Ectodermal cell (in vitro differentiated cells): ENCODE measurements around the gene CACNA1S.

Experiments used
- H3K27ac ChIP-seq: 2 replicates; pipeline ENCODE4 v1.7.0; 2013; ENCODE audit warnings: mild to moderate bottlenecking, low read depth, low read length; ENCODE audit not compliant: insufficient read depth, poor library complexity, severe bottlenecking
- H3K27me3 ChIP-seq: 2 replicates; pipeline ENCODE4 v1.7.0; 2013; ENCODE audit warnings: mild to moderate bottlenecking, low read length; ENCODE audit not compliant: insufficient read depth, control insufficient read depth, poor library complexity, severe bottlenecking
- H3K36me3 ChIP-seq: one replicate; pipeline ENCODE4 v1.7.0; 2013; ENCODE audit warnings: low read length; ENCODE audit not compliant: control insufficient read depth, insufficient read depth
- H3K4me1 ChIP-seq: one replicate; pipeline ENCODE4 v1.7.0; 2013; ENCODE audit warnings: low read length; ENCODE audit not compliant: control insufficient read depth, insufficient read depth
- H3K4me3 ChIP-seq: 2 replicates; pipeline ENCODE4 v1.7.0; 2013; ENCODE audit warnings: low read depth, low read length, control low read depth; ENCODE audit not compliant: insufficient read depth
- H3K9me3 ChIP-seq: 2 replicates; pipeline ENCODE4 v1.7.0; 2013; ENCODE audit warnings: mild to moderate bottlenecking, low read length, moderate library complexity; ENCODE audit not compliant: control insufficient read depth
- WGBS, 2 experiments: methylation state at CpG; one replicate each; pipeline ENCODE4 v1.1.7; 2013; ENCODE audit warnings: missing lambda C conversion rate in 2 of 2; 5-methylcytosine and 5-hydroxymethylcytosine counted together

CACNA1S gene

DNA sequence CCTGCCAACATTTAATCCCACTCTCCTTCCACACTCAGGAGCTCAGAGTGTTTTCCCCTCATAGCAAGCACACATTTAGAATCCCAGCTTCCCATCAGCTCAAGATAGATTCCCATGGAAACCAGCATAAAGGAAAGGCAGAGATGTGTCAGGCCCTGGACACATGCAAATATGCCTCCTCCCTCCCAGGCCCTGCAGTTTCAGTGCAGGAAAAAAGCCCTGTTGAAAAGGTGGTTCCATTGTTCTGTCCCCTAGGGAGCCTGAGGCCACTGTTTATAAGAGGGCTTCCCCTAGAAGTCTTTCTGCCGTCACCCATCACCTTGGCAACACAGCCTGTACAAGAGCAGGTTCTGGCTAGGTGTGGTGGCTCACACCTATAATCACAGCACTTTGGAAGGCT, 3.6 kb downstream of the CACNA1S start:
- H3K4me3 ChIP-seq, result no peak overlapping the region
- 3 to 6% methylated on average over 1 of the region's 1 CpG for WGBS, 2 experiments
- no peaks in the 10 kb centered on the region for H3K27me3 ChIP-seq
- no peaks in the 10 kb centered on the region for H3K36me3 ChIP-seq
- H3K9me3 ChIP-seq, result no peaks in the 10 kb centered on the region
- H3K4me1 ChIP-seq, result peaks cover 41% of the 10 kb centered on the region
- H3K27ac ChIP-seq, result no peak overlapping the region

DNA sequence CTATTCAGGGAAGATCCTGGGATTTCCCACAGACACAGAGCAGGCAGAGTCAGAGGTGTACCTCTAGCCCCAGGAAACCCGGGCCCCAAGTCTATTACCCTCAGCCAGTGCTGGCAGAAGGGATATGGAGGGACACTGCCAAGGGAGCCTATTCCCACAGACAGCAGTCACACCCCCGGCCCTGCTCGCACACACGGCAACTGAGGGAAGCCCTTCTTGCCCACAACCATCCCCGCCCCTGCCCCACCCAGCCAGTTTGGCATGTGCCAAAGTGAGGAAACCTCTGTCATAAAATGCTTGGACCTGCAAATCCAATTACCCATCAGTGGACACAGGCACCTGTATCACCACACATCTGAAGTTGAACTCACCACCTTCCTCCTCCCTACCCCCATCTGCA, 6.5 kb downstream of the CACNA1S start:
- H3K27ac ChIP-seq, result no peak overlapping the region
- 91 to 95% methylated on average over 5 of the region's 5 CpGs for WGBS, 2 experiments
- H3K4me3 ChIP-seq, result no peak overlapping the region

DNA sequence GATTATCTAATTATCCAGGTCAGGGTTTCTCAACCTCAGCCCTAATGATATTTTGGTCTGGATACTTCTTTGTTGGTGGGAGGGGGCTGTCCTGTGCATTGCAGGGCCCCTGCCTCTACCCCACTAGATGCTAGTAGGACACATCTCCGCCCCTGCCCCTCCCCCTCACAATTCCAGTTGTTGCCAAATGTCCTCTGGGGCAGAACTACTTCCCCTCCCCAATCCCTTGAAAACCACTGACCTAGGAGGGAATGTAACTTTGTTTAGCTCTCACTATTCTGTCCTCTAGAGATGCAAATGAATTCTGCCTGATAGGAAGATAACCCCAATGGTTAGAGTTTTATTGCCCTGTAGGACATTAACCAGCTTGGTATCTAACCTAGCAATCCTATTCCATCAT, 8.1 kb downstream of the CACNA1S start:
- WGBS, 2 experiments, result 65 to 100% methylated on average over 1 of the region's 1 CpG
- Histone ChIP-seq H3K36me3 (no peaks in the 10 kb centered on the region), H3K9me3 (no peaks in the 10 kb centered on the region), H3K4me1 (peaks cover 40% of the 10 kb centered on the region), H3K4me3 (no peak overlapping the region), H3K27me3 (no peaks in the 10 kb centered on the region), H3K27ac (no peak overlapping the region)

More for the DNA sequence above, 6.5 kb downstream of the CACNA1S start:
- H3K9me3 ChIP-seq, result no peaks in the 10 kb centered on the region
- H3K27me3 ChIP-seq, result no peaks in the 10 kb centered on the region
- no peaks in the 10 kb centered on the region for H3K36me3 ChIP-seq
- peaks cover 36% of the 10 kb centered on the region for H3K4me1 ChIP-seq

GRCh38 chr1:201103666-201104065, 8.6 kb downstream of the CACNA1S start:
- no peaks in the 10 kb centered on the region for H3K27me3 ChIP-seq
- H3K4me3 ChIP-seq, result no peak overlapping the region
- H3K27ac ChIP-seq, result no peak overlapping the region
- WGBS, 2 experiments, result 82 to 83% methylated on average over 9 of the region's 9 CpGs
- H3K36me3 ChIP-seq, result no peaks in the 10 kb centered on the region
- H3K4me1 ChIP-seq, result peaks cover 36% of the 10 kb centered on the region
- H3K9me3 ChIP-seq, result no peaks in the 10 kb centered on the region

DNA sequence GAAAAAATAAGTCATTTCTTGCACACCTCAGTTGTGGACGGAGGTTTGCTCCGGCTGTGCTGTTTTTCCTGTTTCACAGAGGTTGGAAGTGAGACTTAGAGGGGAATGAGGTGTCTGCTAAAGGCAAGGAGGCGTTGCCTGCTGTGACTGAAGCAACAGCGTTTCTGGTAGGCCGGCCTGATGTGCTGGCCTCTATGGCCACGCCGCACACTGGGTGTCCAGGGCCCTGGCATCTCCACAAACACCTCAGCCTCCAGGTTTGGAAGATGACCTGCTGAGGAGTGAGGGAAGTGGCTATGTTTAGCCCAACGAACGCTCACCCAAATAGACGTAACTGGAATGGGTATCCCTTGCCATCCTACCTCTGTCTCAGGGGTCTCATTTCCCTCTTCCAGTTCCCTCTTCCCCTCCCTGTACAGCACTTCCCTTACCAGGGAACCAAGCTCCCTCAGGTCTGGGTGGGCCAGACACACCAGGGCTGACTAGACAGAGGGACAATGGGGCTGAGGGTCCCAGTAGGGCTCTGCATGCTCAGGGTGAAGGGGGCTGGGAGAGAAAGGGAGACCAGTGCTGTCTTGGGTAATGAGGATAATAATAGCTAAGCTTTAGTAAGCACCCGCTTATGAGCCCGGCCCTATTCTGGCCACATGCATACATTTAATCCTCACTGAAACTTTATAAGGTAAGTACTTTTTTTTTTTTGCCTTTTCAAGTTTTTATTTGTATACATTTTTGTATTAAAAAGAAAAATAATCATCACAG, 11.9 kb downstream of the CACNA1S start:
- WGBS, 2 experiments, result 92 to 93% methylated on average over 10 to 11 of the region's 12 CpGs
- H3K4me1 ChIP-seq, result peaks cover 25% of the 10 kb centered on the region
- H3K4me3 ChIP-seq, result no peak overlapping the region
- no peak overlapping the region for H3K27ac ChIP-seq
- no peaks in the 10 kb centered on the region for H3K9me3 ChIP-seq
- H3K36me3 ChIP-seq, result no peaks in the 10 kb centered on the region
- no peaks in the 10 kb centered on the region for H3K27me3 ChIP-seq

DNA sequence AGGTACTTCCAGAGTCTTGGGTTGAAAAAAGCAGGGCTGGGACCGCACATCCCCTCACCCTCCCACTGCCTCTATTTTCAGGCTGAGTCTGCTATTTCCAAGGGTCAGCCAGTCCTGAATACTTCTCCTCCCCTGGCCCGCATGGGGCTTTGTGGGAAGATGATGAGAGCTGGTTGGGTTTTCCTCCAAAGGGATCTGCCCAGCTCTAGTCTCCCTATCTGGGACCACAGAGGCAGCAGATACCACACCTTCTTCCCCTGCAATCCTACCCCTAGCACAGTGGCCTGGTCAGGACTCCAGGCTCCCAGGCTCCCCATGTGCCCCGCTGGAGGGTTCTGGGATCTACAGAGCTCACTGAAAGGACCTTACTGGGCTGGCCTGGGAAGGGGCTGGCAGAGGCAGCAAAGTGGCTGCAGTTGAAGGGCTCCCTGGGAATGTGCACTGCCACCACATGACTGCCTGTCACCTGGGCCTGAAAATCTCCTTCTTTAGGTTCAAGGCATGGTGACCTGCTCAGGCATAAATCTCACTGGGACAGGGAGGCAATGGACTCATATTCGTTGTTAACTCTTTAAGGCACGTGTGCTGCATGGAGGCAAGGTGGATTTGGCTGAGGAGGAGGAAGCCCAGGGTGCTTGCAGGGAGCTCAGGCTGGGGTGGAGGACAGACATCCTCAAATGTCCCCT, 13.1 kb downstream of the CACNA1S start:
- WGBS, 2 experiments, result 84 to 86% methylated on average over 5 of the region's 5 CpGs
- Histone ChIP-seq H3K27ac (no peak overlapping the region), H3K4me1 (peaks cover 20% of the 10 kb centered on the region)

GRCh38 chr1:201096977-201097856, 15.0 kb downstream of the CACNA1S start:
- Histone ChIP-seq H3K4me3 (no peak overlapping the region), H3K9me3 (no peaks in the 10 kb centered on the region), H3K36me3 (no peaks in the 10 kb centered on the region), H3K27ac (no peak overlapping the region), H3K27me3 (no peaks in the 10 kb centered on the region), H3K4me1 (peaks cover 17% of the 10 kb centered on the region)
- 84 to 87% methylated on average over 17 of the region's 17 CpGs for WGBS, 2 experiments

More for the DNA sequence above, 13.1 kb downstream of the CACNA1S start:
- no peak overlapping the region for H3K4me3 ChIP-seq
- H3K9me3 ChIP-seq, result no peaks in the 10 kb centered on the region
- H3K36me3 ChIP-seq, result no peaks in the 10 kb centered on the region
- no peaks in the 10 kb centered on the region for H3K27me3 ChIP-seq

DNA sequence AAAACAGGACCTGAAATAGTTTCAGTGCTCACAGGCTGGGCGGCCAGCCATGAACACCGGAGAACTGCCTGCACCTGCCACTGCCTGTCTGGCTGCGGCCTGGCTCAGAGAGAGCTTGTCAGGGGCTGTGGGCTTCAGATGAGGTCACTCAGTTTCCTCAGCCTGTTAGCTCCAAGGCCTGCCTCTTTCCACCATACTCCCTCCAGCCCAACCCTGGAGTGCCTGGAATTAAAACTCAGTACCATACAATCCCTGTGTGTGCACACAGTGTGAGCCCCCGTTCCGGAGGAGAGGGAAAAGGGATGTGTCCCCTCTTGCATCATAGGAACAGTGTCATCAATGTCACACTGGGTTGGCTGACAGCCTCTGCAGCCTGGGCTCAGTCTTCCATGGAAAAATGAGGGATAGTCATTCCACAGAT, 16.2 kb downstream of the CACNA1S start:
- H3K4me1 ChIP-seq, result peaks cover 17% of the 10 kb centered on the region
- no peak overlapping the region for H3K27ac ChIP-seq
- no peak overlapping the region for H3K4me3 ChIP-seq
- H3K27me3 ChIP-seq, result no peaks in the 10 kb centered on the region
- WGBS, 2 experiments, result 90 to 95% methylated on average over 5 of the region's 5 CpGs
- no peaks in the 10 kb centered on the region for H3K36me3 ChIP-seq
- H3K9me3 ChIP-seq, result no peaks in the 10 kb centered on the region

GRCh38 chr1:201095581-201095980, 16.6 kb downstream of the CACNA1S start:
- WGBS, 2 experiments, result 91% methylated on average over 2 of the region's 2 CpGs
- Histone ChIP-seq H3K27ac (no peak overlapping the region), H3K36me3 (no peaks in the 10 kb centered on the region), H3K4me1 (peaks cover 17% of the 10 kb centered on the region), H3K4me3 (no peak overlapping the region), H3K27me3 (no peaks in the 10 kb centered on the region), H3K9me3 (no peaks in the 10 kb centered on the region)

- WGBS, 2 experiments, result 90 to 100% methylated on average over 3 of the region's 4 CpGs
- no peak overlapping the region for H3K4me3 ChIP-seq
- H3K9me3 ChIP-seq, result no peaks in the 10 kb centered on the region
- no peak overlapping the region for H3K27ac ChIP-seq
- no peaks in the 10 kb centered on the region for H3K36me3 ChIP-seq
- H3K27me3 ChIP-seq, result no peaks in the 10 kb centered on the region
- H3K4me1 ChIP-seq, result peaks cover 23% of the 10 kb centered on the region
Observed at GRCh38 chr1:201094832-201095231, 17.4 kb downstream of the CACNA1S start.
